Fibroblast of skin of abdomen (primary cell): Measurements from ENCODE around the gene MTA1.

Experiments used
- DNase-seq: peaks from one replicate; pipeline ENCODE4 v3.0.0-alpha.2; 2013

Gene MTA1

GRCh38 chr14:105500726-105501101, 81.1 kb downstream of the MTA1 start:
- no peak for DNase-seq

GRCh38 chr14:105501504-105502291, 82.1 kb downstream of the MTA1 start:
- no peak for DNase-seq

DNA sequence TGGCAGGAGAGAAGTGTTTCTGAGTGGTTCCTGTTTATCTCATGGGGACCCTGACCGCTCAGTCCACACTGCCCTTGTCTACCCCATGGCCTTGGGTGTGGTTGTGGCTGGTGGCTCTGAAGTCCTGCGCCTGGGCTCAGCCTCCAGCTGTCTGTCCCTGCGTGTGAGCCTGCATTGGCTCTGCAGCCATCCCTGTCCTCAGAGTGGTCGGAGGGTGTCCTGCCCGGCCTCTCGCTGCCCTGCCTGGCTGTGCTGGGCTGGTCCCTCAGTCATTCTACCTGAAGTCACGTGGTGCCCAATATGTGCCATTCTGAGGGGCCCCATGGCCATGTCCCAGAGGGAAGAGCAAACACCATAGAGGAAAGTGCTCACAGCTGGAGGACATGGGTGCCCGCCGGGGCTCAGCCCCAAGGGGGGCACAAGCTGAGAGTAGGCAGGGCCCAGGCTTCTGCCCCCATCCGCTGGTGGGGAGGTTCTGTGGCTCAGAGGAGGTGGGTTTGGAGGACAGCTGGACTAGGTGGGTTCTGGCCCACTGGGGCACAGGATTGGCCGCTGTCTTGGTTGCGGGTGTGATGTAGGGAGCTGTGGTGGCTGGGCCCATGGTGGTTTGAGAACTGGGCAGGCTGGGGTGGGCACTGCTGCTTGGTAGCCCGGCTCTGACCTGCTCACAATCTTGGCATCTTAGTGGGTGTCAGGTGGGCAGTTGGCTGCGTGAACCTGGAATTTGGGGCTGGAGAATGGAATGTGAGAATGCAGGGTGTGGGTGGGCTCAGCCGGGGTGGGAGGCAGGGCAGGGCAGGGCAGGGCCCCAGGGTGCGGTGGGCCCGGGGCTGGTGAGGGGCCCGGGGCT, 83.0 kb downstream of the MTA1 start:
- no peak for DNase-seq

GRCh38 chr14:105503296-105503640, 83.6 kb downstream of the MTA1 start:
- no peak for DNase-seq

DNA sequence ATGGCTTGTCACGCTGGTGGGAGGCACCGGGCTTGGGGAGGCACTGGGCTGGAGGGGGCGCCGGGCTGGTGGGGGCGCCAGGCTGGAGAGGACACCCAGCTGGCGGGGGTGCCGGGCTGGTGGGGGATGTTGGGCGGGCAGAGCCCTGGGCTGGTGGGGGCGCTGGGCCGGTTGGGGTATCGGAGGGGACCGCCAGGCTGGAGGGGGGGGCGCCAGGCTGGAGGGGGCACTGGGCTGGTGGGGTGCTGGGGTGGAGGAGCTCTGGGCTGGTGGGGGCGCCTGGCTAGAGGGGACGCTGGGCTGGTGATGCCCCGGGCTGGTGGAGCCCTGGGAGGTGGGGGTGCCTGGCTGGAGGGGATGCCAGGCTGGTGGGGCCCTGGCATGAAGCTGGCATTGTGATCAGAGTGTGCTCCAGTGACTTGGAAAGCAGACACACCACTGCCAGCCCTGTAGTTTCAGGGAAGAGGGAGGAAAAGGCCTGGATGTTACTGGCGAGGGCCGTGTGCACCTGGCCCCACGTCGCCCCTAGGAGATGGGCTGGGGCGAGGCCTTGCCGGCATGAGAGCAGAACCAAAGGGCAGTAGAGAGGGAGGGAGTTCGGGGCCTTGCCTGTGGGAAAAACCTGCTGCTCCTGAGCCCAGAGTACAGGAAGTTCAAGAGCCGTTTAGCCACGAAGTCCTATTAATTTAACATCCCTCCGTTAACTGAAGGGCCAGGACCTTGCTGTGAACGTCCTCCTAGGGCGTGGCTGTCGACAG, 84.5 kb downstream of the MTA1 start:
- DNase-seq, result no peak

GRCh38 chr14:105505101-105505500, 85.5 kb downstream of the MTA1 start:
- no peak for DNase-seq

DNA sequence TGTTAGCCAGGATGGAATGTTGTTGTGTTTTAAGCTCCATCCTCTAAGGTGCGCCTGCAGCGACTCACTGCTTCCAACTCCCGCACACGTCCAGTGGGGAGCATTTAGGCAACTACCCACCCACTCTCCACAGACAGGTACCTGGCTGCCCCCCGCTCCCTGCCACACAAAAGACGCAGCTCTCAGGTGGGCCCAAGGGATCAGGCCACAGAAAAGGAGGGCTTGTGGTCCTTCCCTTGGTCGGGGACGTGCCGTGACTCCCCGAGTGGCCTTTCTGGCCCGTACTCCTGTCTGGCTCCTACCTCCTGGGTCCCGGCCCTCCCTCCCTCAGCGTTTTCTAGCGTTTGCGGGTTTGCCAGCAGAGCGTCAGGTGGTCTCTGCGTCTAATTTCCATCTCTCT, 87.6 kb downstream of the MTA1 start:
- DNase-seq, result no peak

- no peak for DNase-seq
Observed at GRCh38 chr14:105508069-105508468, 88.4 kb downstream of the MTA1 start.

DNA sequence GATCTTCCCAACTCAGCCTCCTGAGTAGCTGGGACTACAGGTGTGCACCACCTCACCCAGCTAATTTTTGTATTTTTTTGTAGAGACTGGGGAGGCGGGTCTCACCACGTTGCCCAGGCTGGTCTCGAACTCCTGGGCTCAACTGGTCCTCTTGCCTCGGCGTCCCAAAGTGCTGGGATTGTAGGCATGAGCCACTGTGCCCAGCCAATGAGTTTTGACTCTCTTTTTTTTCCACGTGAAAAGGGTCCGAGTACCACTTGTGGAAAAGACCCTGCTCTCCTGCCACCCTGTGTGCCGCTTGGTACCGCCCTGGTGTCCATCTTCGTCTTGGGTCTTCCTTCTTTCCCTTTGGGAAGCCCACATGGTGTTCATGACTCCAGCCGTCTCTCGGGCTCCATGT, 89.0 kb downstream of the MTA1 start:
- no peak for DNase-seq

DNA sequence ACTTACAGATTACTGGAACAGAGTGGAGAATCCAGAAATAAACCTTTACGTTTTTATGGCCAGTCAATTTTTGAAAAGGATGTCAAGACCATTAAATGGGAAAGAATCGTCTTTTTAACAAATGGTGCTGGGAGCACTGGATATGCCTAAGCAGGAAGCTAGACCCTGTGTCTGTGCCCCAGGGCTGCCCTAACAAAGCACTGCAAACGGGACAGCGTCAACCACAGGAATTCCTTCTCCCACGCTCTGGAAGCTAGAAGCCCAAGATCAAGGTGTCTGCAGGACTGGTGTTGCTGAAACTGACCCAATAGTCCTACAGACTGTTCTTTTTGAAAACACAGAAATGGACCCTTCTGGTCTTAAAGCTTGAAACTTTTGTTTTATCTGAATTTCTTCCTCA, 97.5 kb downstream of the MTA1 start:
- no peak for DNase-seq

- DNase-seq, result no peak
Observed at GRCh38 chr14:105519946-105520698, 100.5 kb downstream of the MTA1 start.
